NK-92 treated with Interleukin-12 subunit alpha and Interleukin-12 subunit beta, amount 100 ng/mL, for 24 hours (cell line): Measurements from ENCODE around the gene COL8A1.

ENCODE experiments used
- DNase-seq: peaks from one replicate; lab custom pipeline; 2025; lab: John Stamatoyannopoulos, UW

Gene COL8A1

DNA sequence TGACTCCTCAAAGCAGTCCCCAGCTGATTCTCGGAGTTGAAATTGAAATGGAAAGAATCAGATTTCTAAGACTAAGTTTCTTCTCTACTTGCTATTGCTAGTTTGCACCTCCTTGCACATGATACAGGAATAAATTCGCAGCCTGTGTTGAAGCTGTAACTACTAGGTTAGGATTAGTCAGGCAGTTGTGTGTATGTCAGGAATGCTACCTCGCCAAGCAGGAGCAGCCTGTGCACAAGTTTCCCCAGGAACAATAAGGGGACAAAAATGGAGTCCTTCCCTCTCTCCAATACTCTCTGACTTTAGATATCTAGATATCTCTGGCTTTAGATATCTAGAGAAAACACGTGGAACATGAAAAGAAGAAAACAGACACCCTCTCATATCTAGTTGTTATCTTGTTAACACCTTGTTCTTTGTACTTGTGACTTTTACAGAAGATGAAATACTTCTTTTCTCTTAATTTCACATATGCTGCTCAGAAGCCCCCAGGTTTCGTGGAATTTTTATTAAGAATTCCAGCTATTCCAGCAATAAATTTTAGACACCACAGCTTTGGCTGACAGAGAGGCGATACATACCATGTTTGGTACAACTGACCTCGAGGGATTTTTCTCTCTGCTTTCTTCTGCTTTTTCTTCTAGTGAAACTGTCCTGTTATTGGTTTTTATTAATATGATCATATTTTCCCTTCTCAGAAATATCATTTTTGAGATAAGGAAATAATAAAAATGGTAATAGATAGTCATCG is 123.2 kb downstream of the COL8A1 start:
- no peak for DNase-seq

GRCh38 chr3:99762901-99763300 is 124.5 kb downstream of the COL8A1 start:
- DNase-seq = no peak

DNA sequence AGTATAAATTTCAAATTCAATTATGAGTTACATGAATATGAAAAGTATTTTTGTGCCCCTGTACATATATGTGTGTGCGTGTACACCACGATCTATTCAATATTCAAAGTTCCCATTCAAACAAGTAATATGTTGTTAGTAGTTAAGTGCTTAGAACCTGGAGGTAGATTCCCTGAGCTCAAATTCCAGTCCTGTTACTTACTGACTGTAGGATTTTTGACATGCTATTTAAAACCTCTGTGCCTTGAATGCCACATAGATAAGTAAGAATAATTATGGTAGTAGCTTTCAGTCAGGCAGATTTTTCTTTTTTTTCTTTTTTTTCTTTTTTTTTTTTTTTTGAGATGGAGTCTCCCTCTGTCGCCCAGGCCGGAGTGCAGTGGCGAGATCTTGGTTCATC is 126.0 kb downstream of the COL8A1 start:
- DNase-seq = no peak

- DNase-seq = no peak
Measured at GRCh38 chr3:99765042-99765942, 126.9 kb downstream of the COL8A1 start.

DNA sequence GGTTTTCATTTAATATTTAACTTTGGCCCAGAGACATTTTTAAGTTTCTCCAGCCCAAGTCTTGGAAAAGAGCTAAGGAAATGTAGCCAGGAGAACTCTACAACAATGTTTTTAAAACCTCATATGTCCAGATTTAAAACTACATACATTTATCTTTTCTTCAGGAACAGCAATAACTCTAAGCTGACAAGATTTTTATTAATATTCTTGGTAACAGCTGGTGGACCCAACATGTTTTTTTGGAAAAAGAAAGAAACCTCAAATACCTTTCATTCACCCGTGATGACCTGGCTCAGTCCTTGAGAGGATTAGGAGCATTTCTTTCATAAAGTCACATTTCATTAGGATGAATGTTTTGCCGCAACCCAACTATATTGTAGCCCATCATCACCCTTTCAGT is 128.9 kb downstream of the COL8A1 start:
- no peak for DNase-seq

DNA sequence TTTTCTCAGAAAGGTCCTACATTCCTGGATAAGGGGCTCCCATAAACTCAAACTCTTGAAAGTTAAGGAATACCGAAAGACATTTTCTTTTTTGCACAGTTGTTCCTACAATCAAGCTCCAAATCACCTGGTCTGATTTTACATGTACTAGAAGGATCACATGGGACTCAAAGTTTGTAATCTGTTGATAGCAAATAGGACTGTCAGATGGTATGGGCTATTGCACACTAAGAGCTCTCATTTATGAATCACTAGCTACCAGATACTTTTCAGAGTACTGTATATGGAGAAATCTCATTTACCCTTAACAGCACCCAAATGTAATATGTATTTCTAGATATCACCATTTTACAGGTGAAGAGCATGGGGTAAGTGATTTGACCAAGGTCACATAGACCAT is 129.7 kb downstream of the COL8A1 start:
- no peak for DNase-seq

DNA sequence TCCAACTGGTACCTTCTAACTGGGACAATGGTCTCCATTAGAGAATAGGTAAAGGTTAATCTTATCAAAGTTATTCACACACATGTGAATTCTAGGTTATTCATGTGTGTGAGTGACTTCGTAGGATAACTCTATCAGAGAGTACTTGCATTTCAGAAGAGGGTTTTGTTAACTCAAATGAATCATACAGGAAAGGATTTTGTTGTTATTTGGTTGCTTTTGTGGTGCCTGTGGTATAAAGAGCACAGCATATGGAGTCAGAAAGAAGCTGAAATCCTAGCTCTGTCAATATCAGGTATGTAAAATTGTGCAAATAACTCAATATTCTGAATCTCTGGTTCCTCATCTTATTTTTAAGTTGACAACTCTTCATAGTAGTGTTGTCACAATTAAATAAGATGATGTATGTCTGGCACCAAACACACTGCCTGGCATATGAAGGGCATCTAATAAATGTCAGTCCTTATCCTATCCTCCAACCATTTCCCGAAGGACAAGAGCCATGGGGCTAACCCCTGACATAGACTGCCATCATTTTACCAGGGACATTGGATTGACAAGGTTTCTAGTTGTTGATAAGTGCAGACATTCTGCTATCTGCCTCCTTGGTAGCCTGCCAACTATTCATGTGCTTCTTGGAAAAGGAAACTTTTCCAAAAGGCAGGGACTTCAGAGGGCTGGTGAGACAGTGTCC is 130.6 kb downstream of the COL8A1 start:
- DNase-seq = no peak

GRCh38 chr3:99772171-99772570 is 133.8 kb downstream of the COL8A1 start:
- no peak for DNase-seq

DNA sequence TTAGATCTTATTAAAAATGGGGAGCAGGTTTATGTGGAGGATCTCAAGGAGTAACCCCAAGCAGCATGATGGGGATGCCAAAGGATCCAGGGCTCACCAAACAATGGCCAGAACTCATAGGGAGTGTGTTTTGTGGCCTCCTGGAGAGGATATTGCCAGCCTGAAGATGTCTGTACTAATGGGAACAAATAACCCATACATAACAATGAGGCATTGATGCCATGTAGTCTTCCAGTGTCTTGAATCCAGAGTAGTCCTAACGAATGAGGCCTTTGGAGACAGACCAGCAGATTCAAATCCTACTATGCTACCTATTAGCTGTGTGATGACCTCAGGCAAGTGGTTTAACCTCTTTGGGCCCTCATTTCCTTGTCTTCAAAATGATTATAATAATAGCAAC is 134.3 kb downstream of the COL8A1 start:
- no peak for DNase-seq

GRCh38 chr3:99774467-99774866 is 136.1 kb downstream of the COL8A1 start:
- no peak for DNase-seq

GRCh38 chr3:99776516-99777209 is 138.3 kb downstream of the COL8A1 start:
- no peak for DNase-seq

DNA sequence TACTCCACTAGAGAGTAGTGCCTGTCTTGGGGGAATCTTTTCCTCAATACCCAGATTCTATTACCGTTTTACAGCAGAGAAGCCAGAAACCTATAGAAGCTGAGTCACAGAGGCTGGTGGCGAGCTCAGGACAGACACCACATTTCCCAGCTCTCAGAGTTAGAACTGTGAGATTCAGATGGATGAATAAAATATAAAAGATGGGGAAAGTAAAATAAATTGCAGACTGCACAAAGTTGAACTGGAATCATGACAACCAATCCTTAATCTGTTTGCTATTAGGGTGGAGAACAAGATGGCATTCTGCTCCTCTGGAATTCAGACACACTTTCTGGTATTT is 138.8 kb downstream of the COL8A1 start:
- DNase-seq = no peak

DNA sequence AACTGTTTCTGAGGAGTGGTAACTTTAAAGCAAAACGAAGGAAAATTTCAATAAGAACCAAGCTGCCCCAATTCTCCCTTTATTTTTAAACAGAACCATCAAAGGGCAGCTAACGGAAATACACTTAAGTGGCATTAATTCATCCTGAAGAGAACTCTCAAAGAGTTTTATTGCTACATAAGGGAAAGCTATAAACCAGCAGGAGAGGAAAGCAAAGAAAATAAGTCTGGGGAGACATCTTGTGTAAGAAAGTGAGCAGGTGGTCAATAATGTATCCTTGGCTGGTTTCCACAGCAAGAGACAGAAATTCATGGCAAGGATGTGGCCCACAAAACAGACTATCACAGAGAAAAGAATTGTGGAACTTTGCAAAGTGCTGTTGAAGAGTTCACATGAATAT is 139.3 kb downstream of the COL8A1 start:
- no peak for DNase-seq

DNA sequence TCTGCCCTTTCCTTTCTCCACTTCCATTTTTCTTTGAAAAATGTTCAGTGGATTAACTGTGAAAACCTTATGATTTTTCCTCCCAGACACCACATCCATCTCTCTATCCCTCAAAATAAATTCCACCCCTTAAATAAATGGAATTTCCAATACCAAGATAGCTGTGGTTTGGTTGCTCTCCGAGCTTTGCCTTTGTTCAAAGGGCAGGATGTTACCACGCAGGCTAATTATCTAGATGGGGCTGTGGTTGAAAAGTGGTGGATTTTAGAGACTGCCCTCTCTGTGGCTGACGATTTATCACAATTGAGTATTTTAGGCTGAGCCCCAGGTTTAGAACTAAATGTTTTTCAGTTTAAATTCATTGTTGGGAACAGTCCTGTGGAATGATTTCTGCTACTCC is 142.4 kb downstream of the COL8A1 start:
- no peak for DNase-seq

DNA sequence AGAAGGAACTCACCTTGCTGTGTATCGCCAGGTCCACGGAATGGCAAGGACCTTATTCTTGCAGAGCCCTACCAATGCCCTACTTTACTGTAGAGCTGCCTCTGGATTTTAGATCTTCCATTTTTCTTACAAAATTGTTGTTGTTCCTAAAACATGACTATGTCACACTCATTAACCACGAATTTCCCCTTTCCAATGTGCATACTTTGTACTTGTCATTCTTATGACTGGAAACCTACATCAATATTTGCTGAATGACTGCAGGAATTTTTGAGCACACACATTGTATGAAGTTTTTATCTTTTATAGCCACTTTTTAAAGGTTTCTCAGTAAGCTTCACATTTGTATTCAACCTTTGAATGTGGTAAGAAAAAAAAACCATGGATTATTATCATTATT is 143.4 kb downstream of the COL8A1 start:
- DNase-seq = no peak

GRCh38 chr3:99783011-99783573 is 144.7 kb downstream of the COL8A1 start:
- no peak for DNase-seq

DNA sequence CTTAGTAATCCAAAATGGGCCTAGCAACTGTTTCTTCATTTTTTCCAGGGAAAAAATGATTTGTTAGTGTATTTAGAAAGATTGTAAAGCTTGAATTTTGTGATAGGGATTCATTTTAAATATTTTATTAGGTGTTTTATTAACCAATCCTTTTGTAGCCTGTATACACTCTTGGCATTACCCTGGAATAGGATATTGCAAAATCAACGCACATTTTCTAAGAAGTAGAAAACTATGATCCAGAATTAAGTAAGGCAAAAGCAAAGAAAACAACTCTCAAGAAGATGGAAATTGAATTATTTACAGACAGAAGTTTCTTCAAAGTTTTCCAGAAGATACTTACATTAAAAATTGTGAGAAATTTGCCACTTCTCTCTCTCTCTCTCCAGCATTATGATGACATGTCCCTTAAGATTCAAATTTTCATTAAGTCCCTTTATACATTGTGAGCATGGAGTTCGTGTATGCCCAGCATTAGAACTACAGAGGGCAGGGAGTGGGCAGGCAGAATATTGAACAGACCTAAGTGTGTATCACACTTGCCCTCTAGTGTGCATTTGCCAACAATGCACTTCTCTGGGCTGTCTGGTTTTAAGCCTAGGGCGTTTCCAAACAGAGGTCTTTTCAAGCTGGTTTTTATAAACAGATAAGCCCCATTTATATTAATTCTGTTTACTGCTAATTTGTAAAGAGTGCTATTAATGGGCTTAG is 150.8 kb downstream of the COL8A1 start:
- DNase-seq = peak; percentile 3

- no peak for DNase-seq
Measured at GRCh38 chr3:99794485-99794884, 156.1 kb downstream of the COL8A1 start.

DNA sequence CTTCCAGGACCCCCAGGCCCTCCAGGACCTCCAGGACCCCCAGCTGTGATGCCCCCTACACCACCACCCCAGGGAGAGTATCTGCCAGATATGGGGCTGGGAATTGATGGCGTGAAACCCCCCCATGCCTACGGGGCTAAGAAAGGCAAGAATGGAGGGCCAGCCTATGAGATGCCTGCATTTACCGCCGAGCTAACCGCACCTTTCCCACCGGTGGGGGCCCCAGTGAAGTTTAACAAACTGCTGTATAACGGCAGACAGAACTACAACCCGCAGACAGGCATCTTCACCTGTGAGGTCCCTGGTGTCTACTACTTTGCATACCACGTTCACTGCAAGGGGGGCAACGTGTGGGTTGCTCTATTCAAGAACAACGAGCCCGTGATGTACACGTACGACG is 157.2 kb downstream of the COL8A1 start:
- DNase-seq = no peak

GRCh38 chr3:99799422-99799821 is 161.0 kb downstream of the COL8A1 start:
- no peak for DNase-seq

- no peak for DNase-seq
Measured at GRCh38 chr3:99803297-99803696, 164.9 kb downstream of the COL8A1 start.
